Ishikawa (cell line): ENCODE results near the gene HOXB4.

Experiments used
- EGR1 ChIP-seq: IDR thresholded peaks from 2 replicates; pipeline ENCODE4 v1.6.1; 2012
- RAD21 ChIP-seq: IDR thresholded peaks from 2 replicates; pipeline ENCODE4 v1.6.1; 2012; ENCODE audit warnings: low read depth
- TAF1 ChIP-seq: IDR thresholded peaks from 2 replicates; pipeline ENCODE4 v1.6.1; 2012; ENCODE audit warnings: low read depth, mild to moderate bottlenecking
- TCF12 ChIP-seq: IDR thresholded peaks from 2 replicates; pipeline ENCODE4 v1.6.1; 2012; ENCODE audit warnings: low read depth
- TEAD4 ChIP-seq: IDR thresholded peaks from 2 replicates; pipeline ENCODE4 v1.6.1; 2012
- YY1 ChIP-seq: IDR thresholded peaks from 2 replicates; pipeline ENCODE4 v1.6.1; 2012; ENCODE audit warnings: low read depth
- ZBTB7A ChIP-seq: IDR thresholded peaks from 2 replicates; pipeline ENCODE4 v1.6.1; 2012; ENCODE audit warnings: low read depth
- TF ChIP-seq, protein P1 (sequence below): IDR thresholded peaks from 2 replicates; pipeline ENCODE4 v1.6.1; 2012
- TF ChIP-seq, protein P2 (sequence below): IDR thresholded peaks from 2 replicates; pipeline ENCODE4 v1.6.1; 2012
- TF ChIP-seq, protein P3 (sequence below): IDR thresholded peaks from 2 replicates; pipeline ENCODE4 v1.6.1; 2012; ENCODE audit warnings: low read depth, mild to moderate bottlenecking

DNA sequence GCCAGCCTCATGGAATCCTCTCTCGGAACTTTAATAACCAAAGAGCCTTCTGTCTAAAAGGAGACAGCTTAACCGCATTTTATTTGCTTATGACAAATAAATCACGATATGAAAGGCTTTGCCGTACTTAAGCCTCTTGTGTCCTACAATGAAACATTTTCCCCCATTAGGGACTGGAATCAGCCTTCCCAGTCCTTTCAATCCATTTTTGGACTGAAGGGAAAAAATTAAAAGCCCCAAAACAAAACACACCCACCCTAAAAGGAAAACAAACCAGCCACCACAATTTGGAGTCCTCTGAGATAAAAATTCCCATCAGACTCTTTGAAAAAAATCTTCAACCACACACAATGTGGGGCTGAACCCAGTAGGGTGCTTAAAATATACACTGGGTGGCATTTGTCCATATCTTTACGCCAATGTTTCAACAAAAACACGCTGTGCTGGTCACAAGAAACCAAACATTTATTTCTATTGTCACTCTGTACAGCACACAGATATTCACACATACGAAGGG lies 3.0 kb downstream of the HOXB4 start:
- TF ChIP-seq RAD21 (no peak), TEAD4 (no peak), YY1 (no peak), EGR1 (no peak), ZBTB7A (no peak), TAF1 (no peak), TCF12 (peak; percentile 52)
- TF ChIP-seq, protein P1, sequence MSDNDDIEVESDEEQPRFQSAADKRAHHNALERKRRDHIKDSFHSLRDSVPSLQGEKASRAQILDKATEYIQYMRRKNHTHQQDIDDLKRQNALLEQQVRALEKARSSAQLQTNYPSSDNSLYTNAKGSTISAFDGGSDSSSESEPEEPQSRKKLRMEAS: no peak
- TF ChIP-seq, protein P2, sequence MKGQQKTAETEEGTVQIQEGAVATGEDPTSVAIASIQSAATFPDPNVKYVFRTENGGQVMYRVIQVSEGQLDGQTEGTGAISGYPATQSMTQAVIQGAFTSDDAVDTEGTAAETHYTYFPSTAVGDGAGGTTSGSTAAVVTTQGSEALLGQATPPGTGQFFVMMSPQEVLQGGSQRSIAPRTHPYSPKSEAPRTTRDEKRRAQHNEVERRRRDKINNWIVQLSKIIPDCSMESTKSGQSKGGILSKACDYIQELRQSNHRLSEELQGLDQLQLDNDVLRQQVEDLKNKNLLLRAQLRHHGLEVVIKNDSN: no peak
- TF ChIP-seq, protein P3, sequence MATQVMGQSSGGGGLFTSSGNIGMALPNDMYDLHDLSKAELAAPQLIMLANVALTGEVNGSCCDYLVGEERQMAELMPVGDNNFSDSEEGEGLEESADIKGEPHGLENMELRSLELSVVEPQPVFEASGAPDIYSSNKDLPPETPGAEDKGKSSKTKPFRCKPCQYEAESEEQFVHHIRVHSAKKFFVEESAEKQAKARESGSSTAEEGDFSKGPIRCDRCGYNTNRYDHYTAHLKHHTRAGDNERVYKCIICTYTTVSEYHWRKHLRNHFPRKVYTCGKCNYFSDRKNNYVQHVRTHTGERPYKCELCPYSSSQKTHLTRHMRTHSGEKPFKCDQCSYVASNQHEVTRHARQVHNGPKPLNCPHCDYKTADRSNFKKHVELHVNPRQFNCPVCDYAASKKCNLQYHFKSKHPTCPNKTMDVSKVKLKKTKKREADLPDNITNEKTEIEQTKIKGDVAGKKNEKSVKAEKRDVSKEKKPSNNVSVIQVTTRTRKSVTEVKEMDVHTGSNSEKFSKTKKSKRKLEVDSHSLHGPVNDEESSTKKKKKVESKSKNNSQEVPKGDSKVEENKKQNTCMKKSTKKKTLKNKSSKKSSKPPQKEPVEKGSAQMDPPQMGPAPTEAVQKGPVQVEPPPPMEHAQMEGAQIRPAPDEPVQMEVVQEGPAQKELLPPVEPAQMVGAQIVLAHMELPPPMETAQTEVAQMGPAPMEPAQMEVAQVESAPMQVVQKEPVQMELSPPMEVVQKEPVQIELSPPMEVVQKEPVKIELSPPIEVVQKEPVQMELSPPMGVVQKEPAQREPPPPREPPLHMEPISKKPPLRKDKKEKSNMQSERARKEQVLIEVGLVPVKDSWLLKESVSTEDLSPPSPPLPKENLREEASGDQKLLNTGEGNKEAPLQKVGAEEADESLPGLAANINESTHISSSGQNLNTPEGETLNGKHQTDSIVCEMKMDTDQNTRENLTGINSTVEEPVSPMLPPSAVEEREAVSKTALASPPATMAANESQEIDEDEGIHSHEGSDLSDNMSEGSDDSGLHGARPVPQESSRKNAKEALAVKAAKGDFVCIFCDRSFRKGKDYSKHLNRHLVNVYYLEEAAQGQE: no peak
